SH-SY5Y (cell line): ENCODE results near the gene AFAP1L2.

Source experiments
- GATA2 ChIP-seq: IDR thresholded peaks from 2 replicates; pipeline ENCODE4 v1.6.1; 2011; ENCODE audit warnings: mild to moderate bottlenecking, low read depth, low read length
- GATA3 ChIP-seq: IDR thresholded peaks from 2 replicates; pipeline ENCODE4 v1.6.1; 2011; ENCODE audit warnings: low read depth, mild to moderate bottlenecking, low read length, moderate library complexity

Gene AFAP1L2

GRCh38 chr10:114332301-114333192, 71.8 kb downstream of the AFAP1L2 start:
- TF ChIP-seq GATA2: no peak
- TF ChIP-seq GATA3: no peak

GRCh38 chr10:114329634-114330365, 74.5 kb downstream of the AFAP1L2 start:
- TF ChIP-seq GATA2 (no peak), GATA3 (no peak)

- no peak for TF ChIP-seq GATA3
- TF ChIP-seq GATA2: no peak
Observed at GRCh38 chr10:114328874-114329273, 75.4 kb downstream of the AFAP1L2 start.

- TF ChIP-seq GATA2: no peak
- TF ChIP-seq GATA3: no peak
Observed at GRCh38 chr10:114328441-114328812, 75.9 kb downstream of the AFAP1L2 start.

GRCh38 chr10:114327537-114328440, 76.5 kb downstream of the AFAP1L2 start:
- TF ChIP-seq GATA2 (no peak), GATA3 (no peak)

GRCh38 chr10:114326795-114327194, 77.5 kb downstream of the AFAP1L2 start:
- TF ChIP-seq GATA2 (no peak), GATA3 (no peak)

- TF ChIP-seq GATA3 (no peak), GATA2 (no peak)
Observed at GRCh38 chr10:114323023-114323422, 81.3 kb downstream of the AFAP1L2 start.

- TF ChIP-seq GATA3 (no peak), GATA2 (peak; percentile 64)
Observed at GRCh38 chr10:114322344-114322743, 82.0 kb downstream of the AFAP1L2 start.

- no peak for TF ChIP-seq GATA2
- TF ChIP-seq GATA3: no peak
Observed at GRCh38 chr10:114320249-114321116, 83.8 kb downstream of the AFAP1L2 start.

- no peak for TF ChIP-seq GATA2
- TF ChIP-seq GATA3: no peak
Observed at GRCh38 chr10:114319406-114320248, 84.7 kb downstream of the AFAP1L2 start.

GRCh38 chr10:114316744-114317143, 87.6 kb downstream of the AFAP1L2 start:
- TF ChIP-seq GATA3 (no peak), GATA2 (no peak)
